GM21381 (cell line): ENCODE measurements around the gene LRMDA.

Experiments
- ATAC-seq: cut with Tn5 transposase; IDR thresholded peaks from one replicate; pipeline ENCODE4 v1.9.1; 2021; ENCODE audit warnings: mild to moderate bottlenecking, moderate library complexity; ENCODE audit not compliant: unreplicated experiment

Gene LRMDA

DNA sequence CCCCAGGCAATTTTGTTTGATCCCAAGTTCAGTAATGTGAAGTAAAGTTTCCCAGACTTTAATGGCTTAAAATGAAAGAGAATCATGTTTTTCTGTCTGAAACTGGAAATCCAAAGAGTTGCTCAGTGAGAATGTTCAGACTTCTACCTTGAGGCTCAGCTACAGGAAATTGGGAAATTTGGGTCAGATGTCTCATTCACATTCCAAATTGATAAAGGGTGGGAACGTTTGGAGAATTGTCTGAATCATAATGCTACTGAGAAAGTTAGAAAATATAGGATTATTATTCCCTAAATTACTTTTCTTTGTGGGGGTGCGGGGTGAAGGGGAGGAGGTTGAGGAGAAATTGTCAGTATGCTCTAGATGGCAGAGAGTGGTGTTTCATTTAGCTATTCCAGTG is 773.9 kb downstream of the LRMDA start:
- no peak for ATAC-seq

- ATAC-seq: no peak
Measured at GRCh38 chr10:76206797-76207352, 775.5 kb downstream of the LRMDA start.

DNA sequence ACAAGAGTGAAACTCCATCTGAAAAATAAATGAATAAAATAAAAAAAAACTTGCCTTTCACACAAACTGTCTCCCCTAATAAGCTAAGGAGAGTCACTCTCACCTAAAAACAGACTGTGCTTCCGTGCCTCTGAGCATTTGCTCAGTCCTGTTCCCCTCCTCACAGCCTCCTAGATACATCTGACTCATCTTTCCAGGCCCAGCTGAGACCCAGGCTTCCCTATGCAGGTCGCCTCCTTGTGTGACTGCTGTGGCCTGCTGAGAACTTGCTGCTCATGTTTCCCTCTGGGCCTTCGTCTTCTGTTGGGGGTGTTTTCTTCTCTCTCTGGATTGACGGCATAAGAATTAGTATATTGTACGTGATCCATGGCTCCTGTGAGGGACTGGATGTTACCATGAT is 777.7 kb downstream of the LRMDA start:
- no peak for ATAC-seq

DNA sequence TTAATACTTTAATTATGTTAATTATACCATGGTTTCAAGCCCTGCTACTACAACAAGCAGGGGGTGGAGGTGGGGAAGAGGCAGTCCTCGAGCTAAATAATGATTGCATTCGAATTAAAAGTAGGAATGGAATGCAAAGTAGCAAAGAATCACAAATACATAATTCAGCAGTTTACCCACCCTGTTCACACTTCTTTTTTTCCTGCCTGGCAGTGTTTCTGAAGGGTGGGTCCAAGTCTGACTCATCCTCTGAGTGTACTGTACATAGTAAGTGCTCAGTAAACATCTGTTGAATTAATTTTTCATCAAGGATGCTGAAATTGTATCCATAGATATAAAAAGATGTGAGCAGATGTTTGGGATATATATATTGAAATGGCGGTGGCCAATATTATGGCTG is 778.8 kb downstream of the LRMDA start:
- ATAC-seq: no peak

DNA sequence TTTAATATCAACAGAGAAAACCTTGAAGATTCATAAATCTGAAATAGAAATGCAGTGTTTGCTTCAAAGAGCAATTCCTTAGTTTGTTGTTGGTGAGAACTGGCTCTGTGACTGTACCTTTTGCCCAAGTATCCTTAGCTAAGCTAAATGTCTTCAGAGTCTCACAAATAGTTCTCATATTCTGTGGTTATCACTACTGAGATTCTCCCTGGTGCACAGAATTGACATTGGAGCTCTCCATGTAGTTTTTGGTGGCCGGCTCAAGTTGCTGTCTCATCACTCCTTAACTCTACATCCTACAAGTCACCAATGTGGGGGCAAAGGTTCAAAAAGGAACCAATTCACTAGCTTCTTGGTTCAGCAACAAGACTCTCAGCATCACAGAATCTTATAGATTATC is 780.3 kb downstream of the LRMDA start:
- no peak for ATAC-seq

DNA sequence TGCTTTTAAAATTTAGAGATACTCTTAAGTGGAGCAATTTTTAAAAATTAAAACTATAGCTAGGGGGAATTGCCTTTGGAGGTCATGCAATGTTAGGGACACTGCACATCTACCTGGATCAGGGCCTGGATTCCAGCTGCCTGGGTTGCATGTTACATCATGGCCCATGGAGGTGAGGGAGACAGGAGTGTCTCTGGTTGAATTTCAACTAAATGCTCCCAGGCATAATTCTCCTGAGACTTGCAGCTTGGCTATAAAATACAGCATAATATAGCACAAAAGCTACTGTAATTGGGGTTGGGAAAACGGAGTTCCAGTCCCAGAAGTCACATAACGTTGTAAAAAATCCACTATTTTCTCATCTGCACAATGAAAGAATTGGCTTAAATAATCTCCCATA is 782.5 kb downstream of the LRMDA start:
- ATAC-seq: no peak

- ATAC-seq: no peak
Measured at GRCh38 chr10:76218035-76218434, 786.6 kb downstream of the LRMDA start.

GRCh38 chr10:76229341-76229740 is 797.9 kb downstream of the LRMDA start:
- no peak for ATAC-seq

DNA sequence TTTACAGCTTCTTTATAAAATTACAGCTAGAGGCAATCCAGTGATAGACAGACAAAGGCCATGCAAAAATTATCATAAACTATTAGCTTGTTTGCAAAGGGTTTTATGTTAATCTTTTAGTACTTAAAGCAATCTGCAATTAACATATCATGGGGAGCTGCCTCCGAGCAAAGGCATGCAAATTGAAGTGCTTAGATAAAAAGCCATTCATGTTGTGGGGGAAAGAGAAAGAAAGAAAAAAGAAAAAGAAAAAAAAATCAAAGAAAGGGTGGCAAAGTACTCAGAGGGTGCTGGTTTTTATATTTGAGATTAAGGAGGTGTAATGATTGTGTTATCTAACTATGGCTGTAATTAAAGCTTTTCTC is 799.5 kb downstream of the LRMDA start:
- ATAC-seq: no peak

GRCh38 chr10:76231286-76231934 is 800.0 kb downstream of the LRMDA start:
- ATAC-seq: no peak

DNA sequence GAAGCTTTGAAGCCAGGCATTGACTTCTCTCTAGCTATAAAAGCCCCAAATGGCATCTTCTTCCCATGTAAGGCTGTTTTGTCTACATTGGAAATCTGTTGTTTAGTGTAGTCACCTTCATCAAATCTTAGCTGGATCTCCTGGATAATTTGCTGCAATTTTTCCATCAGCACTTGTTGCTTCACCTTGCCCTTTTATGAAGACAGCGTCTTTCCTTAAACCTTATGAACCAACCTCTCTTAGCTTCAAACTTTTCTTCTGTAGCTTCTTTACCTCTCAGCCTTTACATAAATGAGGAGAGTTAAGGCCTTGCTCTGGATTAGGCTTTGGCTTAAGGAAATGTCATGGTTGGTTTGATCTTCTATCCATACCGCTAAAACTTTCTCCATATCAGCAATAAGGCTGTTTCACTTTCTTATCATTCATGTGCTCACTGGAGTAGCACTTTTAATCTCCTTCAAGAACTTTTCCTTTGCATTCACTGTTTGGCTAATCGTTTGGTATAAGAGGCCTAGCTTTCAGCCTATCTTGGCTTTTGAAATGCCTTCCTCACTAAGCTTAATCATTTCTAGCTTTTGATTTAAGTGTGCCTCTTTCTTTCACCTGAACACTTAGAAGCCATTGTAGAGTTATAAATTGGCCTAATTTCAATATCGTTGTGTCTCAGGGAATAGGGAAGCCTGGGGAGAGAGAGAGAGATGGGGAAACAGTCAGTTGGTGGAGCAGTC is 803.2 kb downstream of the LRMDA start:
- ATAC-seq: no peak

DNA sequence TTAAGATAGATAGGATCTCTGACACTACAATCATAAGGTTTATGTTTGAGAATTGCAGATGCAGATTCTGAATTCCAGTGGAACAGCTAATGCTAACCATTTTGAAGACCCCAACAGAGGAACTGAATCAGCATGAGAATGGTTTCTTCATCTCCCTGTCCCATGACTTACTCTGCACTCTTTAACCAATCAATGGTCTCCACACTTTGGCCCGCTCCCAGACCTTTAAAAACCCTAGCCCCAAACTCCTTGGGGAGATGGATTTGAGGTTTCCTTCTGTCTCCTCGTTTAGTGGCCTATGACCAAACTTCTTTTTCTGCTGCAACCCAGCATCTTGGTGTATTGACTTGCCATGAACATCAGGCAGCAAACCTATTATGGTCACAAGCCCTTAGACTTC is 804.9 kb downstream of the LRMDA start:
- no peak for ATAC-seq

DNA sequence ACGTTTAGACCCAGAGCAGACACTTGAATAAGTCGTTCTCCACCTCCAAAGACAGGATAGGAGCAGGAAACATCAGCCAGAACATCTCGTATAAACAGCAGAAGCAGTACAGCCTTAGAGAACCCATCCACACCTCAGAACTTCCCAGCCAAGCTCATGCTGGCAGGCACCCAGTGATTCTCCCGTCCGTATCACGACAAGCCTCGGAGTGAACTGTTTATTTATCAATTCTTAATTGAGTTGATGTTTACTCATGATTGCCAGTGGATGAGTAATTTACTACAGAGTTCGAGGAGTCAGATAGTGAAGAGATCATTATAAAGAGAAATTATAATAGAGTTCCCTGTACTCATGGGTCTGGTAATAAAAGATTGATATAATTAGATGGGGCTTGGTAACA is 811.5 kb downstream of the LRMDA start:
- no peak for ATAC-seq

- no peak for ATAC-seq
Measured at GRCh38 chr10:76244061-76244686, 812.8 kb downstream of the LRMDA start.

DNA sequence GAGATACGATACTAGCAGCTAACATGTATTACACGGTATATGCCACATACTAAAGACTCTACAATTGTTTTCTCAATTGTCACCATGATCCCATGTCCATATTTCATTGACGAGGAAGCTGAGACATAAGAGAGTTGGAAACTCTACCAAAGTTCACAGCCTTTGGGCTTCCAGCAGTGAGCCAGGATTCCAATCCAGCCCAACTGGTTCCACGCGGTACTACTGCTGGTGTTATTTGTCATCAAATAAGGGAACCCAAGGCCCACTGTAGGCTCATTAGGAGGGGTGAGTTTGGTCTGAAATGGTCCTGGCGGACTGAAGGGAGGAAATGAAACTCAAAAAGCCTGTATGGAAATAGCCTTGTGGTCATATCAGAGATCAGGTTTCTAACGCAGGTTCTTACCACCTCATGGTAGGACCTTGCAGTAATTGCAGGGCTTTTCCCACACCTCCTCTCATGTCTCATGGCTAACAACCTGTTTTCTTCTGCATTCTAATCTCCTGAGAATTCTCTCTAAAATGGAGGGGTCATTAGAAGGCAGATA is 814.6 kb downstream of the LRMDA start:
- ATAC-seq: no peak

GRCh38 chr10:76248649-76249200 is 817.3 kb downstream of the LRMDA start:
- ATAC-seq: no peak

DNA sequence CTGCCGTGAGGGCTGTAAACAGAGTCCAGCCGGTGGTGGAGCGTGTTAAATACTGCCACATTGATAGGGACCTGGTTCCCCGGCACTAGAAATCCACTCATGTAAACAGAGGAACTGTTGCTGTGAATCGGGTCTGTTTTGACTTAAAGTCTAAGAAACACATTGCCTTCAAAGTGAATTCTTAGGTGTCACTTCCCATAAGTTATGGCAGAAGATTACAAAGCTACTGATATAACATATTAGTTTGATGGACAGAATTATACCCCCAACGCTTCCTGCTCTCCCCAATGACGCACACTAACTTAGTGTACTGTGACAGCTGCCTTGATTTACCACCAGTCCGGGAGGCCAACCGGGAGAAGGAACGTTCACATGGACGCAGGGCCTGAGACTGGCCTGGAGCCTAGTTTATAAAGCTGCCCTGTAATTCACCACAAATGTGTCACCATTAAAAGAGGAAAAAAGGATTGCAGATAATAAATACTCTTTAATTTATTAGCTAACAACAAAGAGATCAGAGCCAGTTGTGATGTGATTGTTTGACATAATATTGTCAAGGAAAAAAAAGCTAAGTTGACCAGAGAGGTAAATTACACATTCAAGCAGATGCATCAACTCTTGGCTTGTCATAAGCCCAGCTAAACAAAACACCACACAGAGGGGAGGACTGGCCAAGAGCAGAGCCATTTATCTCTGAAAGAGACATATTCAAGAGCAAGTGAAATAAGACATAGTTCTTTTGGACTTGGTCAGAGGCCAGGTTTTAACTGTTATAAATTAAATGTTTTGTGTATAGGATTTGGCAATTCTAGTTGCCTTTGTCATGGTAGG is 820.6 kb downstream of the LRMDA start:
- ATAC-seq: no peak

DNA sequence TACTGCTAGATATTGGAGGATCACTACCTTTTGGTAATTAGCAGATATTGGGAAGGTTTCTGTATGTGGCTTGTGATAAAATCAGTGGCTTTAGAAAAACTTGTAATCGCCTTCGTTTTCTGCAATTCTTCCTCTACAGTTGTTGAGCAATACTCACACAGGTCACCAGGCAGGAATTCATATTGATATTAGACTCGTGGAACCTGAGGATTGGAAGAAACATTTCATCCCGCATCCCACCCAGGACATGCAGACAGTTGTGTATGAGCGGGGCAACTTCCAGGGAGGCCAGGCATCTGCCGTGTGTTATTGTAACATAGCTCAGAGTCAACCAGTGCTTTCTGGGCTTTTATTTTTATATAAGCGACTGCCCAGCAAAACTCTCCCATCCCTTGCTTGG is 821.3 kb downstream of the LRMDA start:
- ATAC-seq: no peak

DNA sequence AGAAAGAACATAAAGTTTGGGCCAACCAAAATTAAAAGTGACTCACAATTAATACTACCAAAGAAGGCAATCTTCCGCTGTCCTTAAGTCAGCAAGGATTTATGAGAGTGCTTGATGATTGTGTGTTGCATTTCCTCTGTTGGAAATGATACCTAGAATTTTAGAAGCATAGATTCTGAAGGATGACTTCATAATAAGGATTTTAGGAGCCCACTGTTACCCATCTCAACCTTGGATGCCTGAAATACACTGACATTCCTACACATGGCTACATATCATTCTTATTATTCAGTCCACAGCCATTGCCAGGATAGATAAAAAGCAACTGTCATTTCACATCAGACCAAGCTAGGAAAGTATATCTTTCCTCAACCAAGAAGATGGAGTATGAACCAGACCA is 823.8 kb downstream of the LRMDA start:
- no peak for ATAC-seq

DNA sequence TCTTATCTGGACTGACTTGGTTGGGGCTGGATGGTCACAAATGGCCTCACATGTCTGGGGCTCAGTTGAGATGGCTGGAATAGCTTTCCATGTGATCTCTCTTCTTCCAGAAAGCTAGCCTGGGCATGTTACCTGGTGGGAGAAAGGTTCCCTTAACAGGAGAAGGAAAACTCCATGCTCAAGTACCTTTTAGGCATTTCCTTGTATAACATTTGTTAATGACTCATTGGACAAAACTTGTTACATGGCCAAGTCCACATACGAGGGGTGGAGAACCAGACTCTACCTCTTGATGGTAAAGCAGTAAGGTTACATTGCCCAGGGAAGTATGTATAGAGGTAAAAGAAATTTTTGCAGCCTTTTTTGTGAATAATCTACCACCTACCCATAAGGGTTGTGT is 826.4 kb downstream of the LRMDA start:
- no peak for ATAC-seq
